GM19438 (cell line): Measurements from ENCODE around the gene OR51B4.
"Not testable (repeated sequence)": the region's sequence is repeated elsewhere in the genome, so short reads cannot be mapped to it uniquely, and the experiment has no call there.

Experiments
- ATAC-seq: cut with Tn5 transposase; IDR thresholded peaks from one replicate; pipeline ENCODE4 v1.9.1; 2021; ENCODE audit warnings: low read depth; ENCODE audit not compliant: unreplicated experiment

OR51B4 gene

GRCh38 chr11:5297721-5298323, 3.9 kb downstream of the OR51B4 start:
- no peak for ATAC-seq

DNA sequence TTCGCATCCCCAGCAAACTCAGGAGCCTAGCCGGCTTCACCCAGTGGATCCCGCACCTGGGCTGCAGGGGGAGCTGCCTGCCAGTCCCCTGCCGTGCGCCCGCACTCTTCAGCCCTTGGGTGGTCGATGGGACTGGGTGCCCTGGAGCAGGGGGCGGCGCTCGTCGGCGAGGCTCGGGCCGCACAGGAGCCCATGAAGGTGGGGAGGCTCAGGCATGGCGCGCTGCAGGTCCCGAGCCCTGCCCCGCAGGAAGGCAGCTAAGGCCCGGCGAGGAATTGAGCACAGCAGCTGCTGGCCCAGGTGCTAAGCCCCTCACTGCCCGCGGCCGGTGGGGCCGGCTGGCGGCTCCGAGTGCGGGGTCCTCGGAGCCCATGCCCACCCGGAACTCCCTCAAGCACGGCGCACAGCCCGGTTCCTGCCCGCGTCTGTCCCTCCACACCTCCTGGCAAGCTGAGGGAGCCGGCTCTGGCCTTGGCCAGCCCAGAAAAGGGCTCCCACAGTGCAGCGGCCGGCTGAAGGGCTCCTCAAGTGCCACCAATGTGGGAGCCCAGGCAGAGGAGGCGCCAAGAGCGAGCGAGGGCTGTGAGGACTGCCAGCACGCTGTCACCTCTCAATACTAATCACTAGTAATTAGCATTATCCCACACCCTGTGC, 7.3 kb downstream of the OR51B4 start:
- ATAC-seq = not testable (repeated sequence)

DNA sequence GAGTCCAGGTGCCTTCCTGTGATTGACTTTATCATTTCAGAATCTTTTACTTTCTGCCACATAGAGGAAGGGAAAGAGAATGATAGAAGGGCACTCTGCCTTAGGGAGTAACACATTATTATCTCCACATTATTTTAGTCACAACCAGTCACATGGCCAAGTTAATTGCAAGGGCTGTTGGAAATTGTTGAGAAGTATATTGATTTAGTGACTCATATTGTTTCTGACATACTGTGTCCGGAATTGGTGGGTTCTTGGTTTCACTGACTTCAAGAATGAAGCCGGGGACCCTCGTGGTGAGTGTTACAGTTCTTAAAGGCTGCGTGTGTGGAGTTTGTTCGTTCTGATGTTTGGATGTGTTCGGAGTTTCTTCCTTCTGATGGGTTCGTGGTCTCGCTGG, 8.7 kb downstream of the OR51B4 start:
- no peak for ATAC-seq

- peak; percentile 86 for ATAC-seq
Observed at GRCh38 chr11:5291207-5291838, 10.4 kb downstream of the OR51B4 start.

DNA sequence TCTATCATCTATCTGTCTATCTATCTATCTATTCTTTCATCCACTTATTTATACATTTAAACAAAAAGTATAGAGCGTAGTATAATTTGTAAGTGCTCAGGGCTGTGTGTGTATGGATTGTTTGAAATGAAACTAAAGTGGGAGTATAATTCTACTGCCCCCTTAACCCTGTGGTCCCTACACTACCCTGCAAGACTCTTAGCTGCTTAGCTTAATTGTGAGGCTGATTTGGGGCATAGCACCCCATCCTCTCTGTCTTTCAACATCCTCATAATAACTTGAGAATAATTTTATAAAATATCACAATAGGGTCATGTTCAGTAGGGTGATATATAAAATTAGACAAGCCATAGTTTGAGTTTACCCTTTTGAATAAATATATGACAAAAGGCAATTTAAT, 11.6 kb downstream of the OR51B4 start:
- ATAC-seq = no peak

DNA sequence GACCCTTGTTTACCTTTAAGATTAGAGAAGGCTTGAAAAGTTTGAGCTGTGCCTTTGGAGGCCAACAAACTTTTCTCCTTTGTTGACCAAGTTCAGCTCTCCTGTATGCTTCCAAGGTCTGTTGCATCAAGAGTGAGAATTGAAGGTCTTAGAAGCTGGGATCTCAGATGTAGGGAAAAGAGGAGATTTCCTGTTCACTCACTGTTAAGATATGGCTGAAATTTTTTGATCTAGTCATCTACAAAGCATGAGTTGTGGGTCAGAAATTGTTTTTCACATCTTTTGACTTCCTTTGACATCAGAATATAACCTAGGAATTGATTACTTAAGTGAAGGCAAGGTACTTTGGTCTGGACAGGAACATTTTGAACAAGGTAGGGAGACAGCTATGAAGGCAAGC, 12.1 kb downstream of the OR51B4 start:
- ATAC-seq = no peak

DNA sequence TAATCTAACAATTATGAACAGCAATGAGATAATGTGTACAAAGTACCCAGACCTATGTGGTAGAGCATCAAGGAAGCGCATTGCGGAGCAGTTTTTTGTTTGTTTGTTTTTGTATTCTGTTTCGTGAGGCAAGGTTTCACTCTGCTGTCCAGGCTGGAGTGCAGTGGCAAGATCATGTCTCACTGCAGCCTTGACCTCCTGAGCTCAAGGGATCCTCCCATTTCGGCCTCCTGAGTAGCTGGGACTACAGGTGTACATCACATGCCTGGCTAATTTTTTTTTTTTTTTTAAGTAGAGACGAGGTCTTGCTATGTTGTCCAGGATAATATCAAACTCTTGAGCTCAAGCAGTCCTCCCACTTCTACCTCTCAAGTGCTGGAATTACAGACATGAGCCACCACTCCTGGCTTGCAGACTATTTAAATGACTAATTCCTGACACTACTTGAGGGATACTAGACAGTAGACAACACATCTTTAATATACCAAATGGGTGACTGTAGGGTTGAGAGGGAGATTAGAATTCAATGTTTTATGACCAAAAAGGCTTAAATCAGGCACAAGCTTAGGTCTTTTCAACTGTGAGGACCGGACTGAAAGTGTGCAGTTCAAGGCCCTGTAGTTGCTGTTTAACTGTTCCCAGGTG, 12.7 kb downstream of the OR51B4 start:
- no peak for ATAC-seq

- no peak for ATAC-seq
Observed at GRCh38 chr11:5288108-5288905, 13.4 kb downstream of the OR51B4 start.

GRCh38 chr11:5286901-5287300, 14.8 kb downstream of the OR51B4 start:
- ATAC-seq = no peak

GRCh38 chr11:5286351-5286750, 15.4 kb downstream of the OR51B4 start:
- no peak for ATAC-seq

- no peak for ATAC-seq
Observed at GRCh38 chr11:5285703-5286340, 15.9 kb downstream of the OR51B4 start.

GRCh38 chr11:5284637-5285036, 17.1 kb downstream of the OR51B4 start:
- ATAC-seq = no peak

DNA sequence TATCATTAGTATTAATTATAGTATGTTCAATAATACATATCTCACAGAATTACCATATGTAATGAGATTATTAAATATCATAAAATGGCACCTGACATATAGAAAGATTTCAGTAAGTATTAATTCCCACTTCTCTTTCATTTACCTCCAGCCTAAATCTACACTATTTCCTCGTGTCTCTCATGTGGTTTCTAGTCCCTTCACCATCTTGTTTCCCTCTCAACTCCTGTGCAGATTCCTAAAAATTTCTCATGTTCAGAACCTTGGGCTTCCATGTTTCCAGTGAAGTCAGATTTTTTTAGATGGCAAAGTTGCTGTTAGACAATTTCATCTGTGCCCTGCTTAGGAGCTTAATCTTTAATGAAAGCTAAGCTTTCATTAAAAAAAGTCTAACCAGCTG, 17.9 kb downstream of the OR51B4 start:
- no peak for ATAC-seq

DNA sequence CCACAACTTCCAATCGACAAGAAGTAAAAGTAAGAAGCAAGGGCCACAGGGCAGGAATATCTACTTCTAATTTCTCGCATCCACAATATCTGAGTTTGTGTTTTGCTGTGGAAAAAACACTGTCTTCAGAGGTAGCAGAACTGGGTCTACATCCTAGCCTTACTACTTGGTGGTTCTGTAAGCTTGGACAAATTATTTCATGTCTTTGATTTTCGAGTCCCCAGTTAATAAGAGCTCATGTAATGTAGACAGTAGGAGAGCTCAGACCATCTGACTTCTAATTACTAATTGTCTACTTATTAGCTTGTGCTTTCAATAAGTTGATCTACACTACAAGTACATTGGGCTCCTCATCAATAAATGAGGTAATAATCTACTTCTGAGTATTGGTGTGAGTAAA, 18.7 kb downstream of the OR51B4 start:
- ATAC-seq = no peak

GRCh38 chr11:5282628-5283027, 19.1 kb downstream of the OR51B4 start:
- no peak for ATAC-seq

- no peak for ATAC-seq
Observed at GRCh38 chr11:5281596-5281995, 20.1 kb downstream of the OR51B4 start.

GRCh38 chr11:5280582-5281102, 21.1 kb downstream of the OR51B4 start:
- peak; percentile 78 for ATAC-seq

- no peak for ATAC-seq
Observed at GRCh38 chr11:5279471-5280090, 22.2 kb downstream of the OR51B4 start.

DNA sequence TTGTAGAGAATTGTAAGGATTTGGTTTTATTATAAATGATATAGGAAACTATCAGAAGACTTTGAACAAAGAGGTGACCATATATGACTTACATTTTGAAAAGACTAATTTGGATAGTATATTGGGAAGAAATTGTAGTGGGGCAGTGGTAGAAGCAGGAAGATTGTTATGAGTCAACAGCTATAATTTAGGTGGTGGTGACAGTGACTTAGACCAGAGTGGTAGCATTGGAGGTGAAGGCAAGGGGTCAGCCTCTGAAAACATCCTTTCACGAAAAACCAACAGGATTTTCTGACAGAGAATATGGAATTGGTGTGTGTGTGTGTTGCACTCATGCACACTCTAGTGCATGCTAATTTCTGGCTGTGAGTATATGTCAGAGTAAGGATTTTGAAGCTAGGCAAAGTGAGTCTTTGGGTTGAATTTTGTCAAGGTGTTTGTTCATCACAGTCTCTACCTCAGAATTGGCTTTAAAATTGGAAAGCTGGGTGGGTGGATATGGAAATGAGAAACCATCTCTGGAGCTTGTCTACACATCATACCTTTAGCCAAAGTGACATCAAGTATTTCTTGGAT, 23.9 kb downstream of the OR51B4 start:
- peak; percentile 62 for ATAC-seq
